IPS-18a (cell line): ENCODE measurements around the gene SHANK2.

Experiments used
- H3K27ac ChIP-seq: one replicate; pipeline ENCODE4 v1.5.1; 2013; ENCODE audit warnings: low read length
- H3K27me3 ChIP-seq: one replicate; pipeline ENCODE4 v1.6.1; 2013; ENCODE audit warnings: mild to moderate bottlenecking, low read length; ENCODE audit not compliant: control insufficient read depth, insufficient read depth
- H3K36me3 ChIP-seq: one replicate; pipeline ENCODE4 v1.6.1; 2013; ENCODE audit warnings: low read depth, low read length; ENCODE audit not compliant: control insufficient read depth
- H3K4me1 ChIP-seq: one replicate; pipeline ENCODE4 v1.6.1; 2013; ENCODE audit warnings: low read depth, low read length; ENCODE audit not compliant: control insufficient read depth
- H3K4me3 ChIP-seq: one replicate; pipeline ENCODE4 v1.5.1; 2013; ENCODE audit warnings: low read length
- H3K9ac ChIP-seq: one replicate; pipeline ENCODE4 v1.6.1; 2013; ENCODE audit warnings: mild to moderate bottlenecking, low read length, moderate library complexity
- H3K9me3 ChIP-seq: one replicate; pipeline ENCODE4 v1.6.1; 2013; ENCODE audit warnings: low read depth, low read length; ENCODE audit not compliant: control insufficient read depth

SHANK2 gene

GRCh38 chr11:71266114-71266833 is 13.9 kb upstream of the SHANK2 start:
- Histone ChIP-seq H3K27me3 (no peaks in the 10 kb centered on the region), H3K4me3 (no peak overlapping the region), H3K27ac (no peak overlapping the region), H3K9ac (no peak overlapping the region), H3K4me1 (no peaks in the 10 kb centered on the region), H3K36me3 (no peaks in the 10 kb centered on the region), H3K9me3 (no peaks in the 10 kb centered on the region)

- no peaks in the 10 kb centered on the region for H3K9me3 ChIP-seq
- H3K27me3 ChIP-seq, result no peaks in the 10 kb centered on the region
- H3K27ac ChIP-seq, result no peak overlapping the region
- no peaks in the 10 kb centered on the region for H3K36me3 ChIP-seq
- no peak overlapping the region for H3K9ac ChIP-seq
- no peak overlapping the region for H3K4me3 ChIP-seq
- H3K4me1 ChIP-seq, result no peaks in the 10 kb centered on the region
These were observed 13.2 kb upstream of the SHANK2 start for GRCh38 chr11:71265559-71266092.

GRCh38 chr11:71263386-71263785 is 11.0 kb upstream of the SHANK2 start:
- Histone ChIP-seq H3K36me3 (no peaks in the 10 kb centered on the region), H3K27ac (no peak overlapping the region), H3K9me3 (peaks cover 2% of the 10 kb centered on the region), H3K4me1 (no peaks in the 10 kb centered on the region), H3K9ac (no peak overlapping the region), H3K4me3 (no peak overlapping the region), H3K27me3 (no peaks in the 10 kb centered on the region)

GRCh38 chr11:71255800-71256479 is 3.6 kb upstream of the SHANK2 start:
- no peak overlapping the region for H3K9ac ChIP-seq
- no peaks in the 10 kb centered on the region for H3K36me3 ChIP-seq
- H3K4me3 ChIP-seq, result no peak overlapping the region
- H3K4me1 ChIP-seq, result peaks cover 19% of the 10 kb centered on the region
- peaks cover 4% of the 10 kb centered on the region for H3K9me3 ChIP-seq
- H3K27me3 ChIP-seq, result peaks cover 3% of the 10 kb centered on the region
- no peak overlapping the region for H3K27ac ChIP-seq

GRCh38 chr11:71255323-71255722 is 2.9 kb upstream of the SHANK2 start:
- Histone ChIP-seq H3K27ac (no peak overlapping the region), H3K9me3 (peaks cover 4% of the 10 kb centered on the region), H3K36me3 (no peaks in the 10 kb centered on the region), H3K9ac (no peak overlapping the region), H3K4me3 (no peak overlapping the region), H3K4me1 (peaks cover 24% of the 10 kb centered on the region), H3K27me3 (peaks cover 9% of the 10 kb centered on the region)

GRCh38 chr11:71253794-71254193 is 1.4 kb upstream of the SHANK2 start:
- Histone ChIP-seq H3K9me3 (peaks cover 4% of the 10 kb centered on the region), H3K9ac (no peak overlapping the region), H3K4me3 (no peak overlapping the region), H3K27me3 (peaks cover 17% of the 10 kb centered on the region), H3K36me3 (no peaks in the 10 kb centered on the region), H3K4me1 (peaks cover 39% of the 10 kb centered on the region), H3K27ac (no peak overlapping the region)

- Histone ChIP-seq H3K27ac (no peak overlapping the region), H3K9me3 (no peaks in the 10 kb centered on the region), H3K36me3 (no peaks in the 10 kb centered on the region), H3K9ac (peak overlapping the region; percentile 57), H3K27me3 (peaks cover 17% of the 10 kb centered on the region), H3K4me1 (peaks cover 46% of the 10 kb centered on the region), H3K4me3 (peak overlapping the region; percentile 63)
These were observed 673 bp upstream of the SHANK2 start for GRCh38 chr11:71252770-71253730.

GRCh38 chr11:71251761-71252268 is 562 bp downstream of the SHANK2 start:
- no peaks in the 10 kb centered on the region for H3K9me3 ChIP-seq
- H3K36me3 ChIP-seq, result no peaks in the 10 kb centered on the region
- peak overlapping the region; percentile 78 for H3K4me3 ChIP-seq
- peak overlapping the region; percentile 79 for H3K9ac ChIP-seq
- no peak overlapping the region for H3K27ac ChIP-seq
- H3K4me1 ChIP-seq, result peaks cover 59% of the 10 kb centered on the region
- H3K27me3 ChIP-seq, result peaks cover 17% of the 10 kb centered on the region

GRCh38 chr11:71251151-71251721 is 1.1 kb downstream of the SHANK2 start:
- Histone ChIP-seq H3K27ac (no peak overlapping the region), H3K27me3 (peaks cover 17% of the 10 kb centered on the region), H3K4me1 (peaks cover 63% of the 10 kb centered on the region), H3K9ac (peak overlapping the region; percentile 18), H3K36me3 (no peaks in the 10 kb centered on the region), H3K4me3 (peak overlapping the region; percentile 78), H3K9me3 (no peaks in the 10 kb centered on the region)

- peaks cover 64% of the 10 kb centered on the region for H3K4me1 ChIP-seq
- peaks cover 17% of the 10 kb centered on the region for H3K27me3 ChIP-seq
- H3K9me3 ChIP-seq, result no peaks in the 10 kb centered on the region
- H3K4me3 ChIP-seq, result peak overlapping the region; percentile 78
- no peak overlapping the region for H3K27ac ChIP-seq
- peak overlapping the region; percentile 18 for H3K9ac ChIP-seq
- no peaks in the 10 kb centered on the region for H3K36me3 ChIP-seq
These were observed 1.7 kb downstream of the SHANK2 start for GRCh38 chr11:71250523-71251150.
